Measurements from ENCODE around the gene FMOD.
"Not testable (repeated sequence)": the region's sequence is repeated elsewhere in the genome, so short reads cannot be mapped to it uniquely, and the experiment has no call there.

FMOD gene

DNA sequence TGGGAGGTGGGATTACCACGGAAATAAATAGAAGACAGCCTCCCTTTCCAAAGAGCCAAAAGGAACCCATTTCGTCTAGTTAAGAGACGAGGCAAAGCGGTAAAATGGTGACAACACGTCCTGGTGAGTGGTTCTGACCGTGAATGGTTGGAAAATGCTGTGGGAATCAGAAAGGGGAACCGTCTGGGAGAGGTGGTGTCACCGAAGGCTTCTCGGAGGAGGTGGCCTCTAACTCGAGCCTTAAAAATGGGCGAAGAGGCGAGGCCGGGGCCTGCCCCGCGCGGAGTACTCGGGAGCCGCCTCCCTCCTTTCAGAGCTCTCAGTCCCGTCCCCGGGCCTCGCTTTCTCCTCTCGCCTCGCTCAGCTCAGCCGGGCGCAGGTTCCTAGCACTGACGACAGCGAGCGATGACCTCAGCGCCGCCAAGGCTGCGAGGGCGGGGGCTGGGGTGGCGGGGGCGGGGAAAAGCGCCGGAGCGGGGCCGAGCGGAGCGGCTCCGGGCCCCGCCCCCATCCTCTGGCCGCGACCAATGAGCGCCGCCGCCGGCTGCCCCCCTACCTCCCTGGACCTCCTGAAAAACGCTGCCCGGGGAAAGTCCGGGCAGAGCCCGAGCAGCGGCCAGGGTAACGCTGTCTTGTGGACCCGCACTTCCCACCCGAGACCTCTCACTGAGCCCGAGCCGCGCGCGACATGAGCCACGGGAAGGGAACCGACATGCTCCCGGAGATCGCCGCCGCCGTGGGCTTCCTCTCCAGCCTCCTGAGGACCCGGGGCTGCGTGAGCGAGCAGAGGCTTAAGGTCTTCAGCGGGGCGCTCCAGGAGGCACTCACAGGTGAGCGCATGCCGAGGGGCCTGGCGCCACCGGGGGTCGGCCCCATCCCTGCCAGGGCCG, 45.8 kb downstream of the FMOD start, which contains the start of gene BTG2:
Gene BTG2 (plus strand): TSS at position 601 of the 890 bp plus-strand sequence. CDS start 88 bp downstream, at position 689.
- no peak for FAIRE-seq

DNA sequence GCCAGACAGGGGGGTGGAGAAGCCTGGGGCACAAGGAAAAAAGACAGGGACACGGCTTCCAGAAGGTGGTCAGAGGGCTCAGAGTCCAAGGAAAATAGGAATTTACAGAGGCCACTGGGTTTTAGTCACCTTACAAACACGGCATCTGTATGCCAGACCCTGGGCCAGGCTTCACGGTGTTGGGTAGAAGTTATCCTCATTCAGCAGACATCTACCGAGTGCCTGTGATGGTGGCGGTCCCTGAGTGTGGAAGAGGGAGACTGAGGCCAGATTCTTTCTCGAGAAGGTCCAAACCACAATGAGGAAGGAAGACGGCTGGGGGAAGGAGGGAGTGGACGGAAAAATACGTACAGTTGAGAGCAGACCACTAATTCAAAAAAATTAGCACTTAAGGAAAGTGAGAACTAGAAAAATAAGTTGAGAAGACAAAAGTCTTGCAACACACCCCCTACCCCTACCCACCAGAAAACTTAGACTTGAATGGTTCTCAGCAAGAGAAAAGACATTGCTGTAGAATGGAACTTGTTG, 46.5 kb downstream of the FMOD start:
- FAIRE-seq: no peak

DNA sequence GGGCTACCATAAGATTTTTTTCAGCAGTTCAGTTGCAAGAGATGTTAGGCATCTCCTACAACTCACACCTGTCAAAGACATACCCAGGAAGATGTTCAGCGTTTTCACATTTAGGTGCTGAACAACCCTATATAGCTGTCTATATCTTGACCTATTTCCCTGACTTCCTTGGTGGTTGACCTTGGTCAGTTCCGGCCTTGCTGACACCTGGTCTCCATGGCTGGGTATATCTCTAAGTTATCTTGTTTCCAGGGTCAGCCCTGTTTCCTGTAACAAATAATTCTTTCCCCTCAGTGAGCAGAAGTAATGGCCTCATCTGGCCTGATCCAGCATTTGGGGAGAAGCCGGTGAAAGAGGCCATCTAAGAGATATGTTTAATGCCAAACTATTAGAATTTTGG, 48.0 kb downstream of the FMOD start:
- no peak for FAIRE-seq

DNA sequence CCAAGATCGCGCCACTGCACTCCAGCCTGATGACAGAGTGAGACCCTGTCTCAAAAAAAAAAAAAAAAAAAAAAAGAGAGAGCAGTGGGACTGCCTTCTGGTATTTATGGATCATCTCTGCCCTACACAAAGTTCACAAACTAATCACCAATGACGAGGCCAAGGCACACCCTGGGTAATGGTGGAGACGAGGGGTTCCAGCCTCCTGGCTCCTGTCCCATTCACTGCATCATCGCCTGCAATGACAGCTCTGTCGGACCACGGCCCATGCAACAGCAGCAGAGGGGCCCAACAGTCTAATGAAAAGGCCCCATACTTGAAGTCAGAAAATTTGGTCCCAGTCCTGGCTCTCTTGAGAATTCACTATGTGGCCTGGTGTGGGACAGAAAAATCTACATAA, 48.5 kb downstream of the FMOD start:
- FAIRE-seq: no peak

- no peak for FAIRE-seq
These were observed 49.6 kb downstream of the FMOD start for GRCh38 chr1:203301331-203301668.

- FAIRE-seq: no peak
These were observed 50.2 kb downstream of the FMOD start for GRCh38 chr1:203300441-203301330.

- not testable (repeated sequence) for FAIRE-seq
These were observed 51.0 kb downstream of the FMOD start for GRCh38 chr1:203299719-203300429.

- FAIRE-seq: no peak
These were observed 51.8 kb downstream of the FMOD start for GRCh38 chr1:203299169-203299568.

DNA sequence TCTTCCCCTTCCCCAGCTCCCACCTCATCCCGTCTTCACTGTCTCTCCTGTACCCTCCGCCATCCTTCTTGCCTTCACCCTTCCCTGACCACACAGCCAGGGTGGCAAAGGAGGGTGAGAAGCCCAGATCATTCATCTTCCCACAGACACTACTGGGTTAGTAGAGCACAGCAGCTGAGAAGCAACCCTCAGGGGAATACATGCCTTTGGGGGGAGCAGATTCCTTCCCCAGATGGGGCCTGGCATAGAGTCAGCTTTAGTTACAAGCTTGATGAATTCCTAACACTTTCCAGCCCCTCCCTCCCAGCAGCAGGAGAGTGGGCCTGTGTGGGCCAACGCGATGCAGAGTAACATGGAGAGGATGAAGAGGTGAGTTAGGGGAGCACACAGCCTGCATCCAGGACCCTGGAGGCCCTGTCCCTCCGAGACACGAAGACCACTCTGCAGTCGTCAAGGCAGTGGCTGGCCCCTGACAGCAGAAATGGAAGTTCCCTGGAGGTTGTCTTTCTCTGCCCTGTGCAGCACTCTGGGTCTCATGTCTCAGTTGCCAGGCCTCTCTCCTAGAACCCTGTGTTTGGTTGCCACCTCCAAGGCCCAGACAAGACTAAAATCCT, 54.4 kb downstream of the FMOD start:
- no peak for FAIRE-seq

GRCh38 chr1:203295796-203296195, 55.1 kb downstream of the FMOD start:
- FAIRE-seq: no peak

- FAIRE-seq: no peak
These were observed 59.5 kb downstream of the FMOD start for GRCh38 chr1:203291201-203292096.
